Mucosa of rectum (tissue), 2 donors: ENCODE results near the gene ANKS1A.
"Not testable (repeated sequence)": the region's sequence is repeated elsewhere in the genome, so short reads cannot be mapped to it uniquely, and the experiment has no call there.

Experiments used
- H3K27ac ChIP-seq, 2 donors: one replicate each; pipeline ENCODE4 v1.7.0; 2013; ENCODE audit warnings: inconsistent platforms in 2 of 2, low read depth in 2 of 2, low read length in 2 of 2
- H3K27me3 ChIP-seq, 2 donors: one replicate each; pipeline ENCODE4 v1.7.0; 2013; ENCODE audit warnings: low read length in 2 of 2; ENCODE audit not compliant: control insufficient read depth in 2 of 2, insufficient read depth in 2 of 2
- H3K36me3 ChIP-seq, 2 donors: one replicate each; pipeline ENCODE4 v1.7.0; 2013; ENCODE audit warnings: low read length in 2 of 2; ENCODE audit not compliant: control insufficient read depth in 2 of 2, insufficient read depth in 2 of 2
- H3K4me1 ChIP-seq, 2 donors: one replicate each; pipeline ENCODE4 v1.7.0; 2013; ENCODE audit warnings: low read length in 2 of 2, mild to moderate bottlenecking in 1 of 2; ENCODE audit not compliant: control insufficient read depth in 2 of 2, insufficient read depth in 2 of 2
- H3K4me3 ChIP-seq, 2 donors: one replicate each; pipeline ENCODE4 v1.7.0; 2013; ENCODE audit warnings: low read length in 2 of 2
- H3K9ac ChIP-seq, 2 donors: one replicate each; pipeline ENCODE4 v1.7.0; 2013; ENCODE audit warnings: low read length in 2 of 2, low read depth in 1 of 2, mild to moderate bottlenecking in 1 of 2
- H3K9me3 ChIP-seq, 2 donors: one replicate each; pipeline ENCODE4 v1.7.0; 2013; ENCODE audit warnings: low read length in 2 of 2; ENCODE audit not compliant: control insufficient read depth in 2 of 2
- donor health status: healthy.
- donor health status: Normal muscosa, but diverticular disease.

ANKS1A gene

GRCh38 chr6:35092362-35093117, 203.5 kb downstream of the ANKS1A start:
- Histone ChIP-seq H3K4me3 (no peak overlapping the region), H3K27me3 (no peaks in the 10 kb centered on the region), H3K9me3 (no peaks in the 10 kb centered on the region), H3K36me3 (peaks cover 19 to 22% of the 10 kb centered on the region in 2 donors), H3K27ac (peak overlapping the region; percentile 3 to 5), H3K4me1 (peaks cover 6% of the 10 kb centered on the region in 2 donors), H3K9ac (no peak overlapping the region)

- Histone ChIP-seq H3K27me3 (no peaks in the 10 kb centered on the region), H3K4me1 (peaks cover 6% of the 10 kb centered on the region in 2 donors), H3K9me3 (no peaks in the 10 kb centered on the region), H3K9ac (no peak overlapping the region), H3K4me3 (no peak overlapping the region), H3K36me3 (peaks cover 14 to 16% of the 10 kb centered on the region in 2 donors), H3K27ac (peak overlapping the region in 1 of 2 donors; percentile 5)
These were observed 204.0 kb downstream of the ANKS1A start for GRCh38 chr6:35093118-35093445.

GRCh38 chr6:35093783-35094182, 204.7 kb downstream of the ANKS1A start:
- no peaks in the 10 kb centered on the region for H3K27me3 ChIP-seq
- H3K9ac ChIP-seq = no peak overlapping the region
- H3K27ac ChIP-seq = no peak overlapping the region
- no peak overlapping the region for H3K4me3 ChIP-seq
- peaks cover 6% of the 10 kb centered on the region in 2 donors for H3K4me1 ChIP-seq
- no peaks in the 10 kb centered on the region for H3K9me3 ChIP-seq
- peaks cover 7 to 10% of the 10 kb centered on the region in 2 donors for H3K36me3 ChIP-seq

- Histone ChIP-seq H3K4me3 (no peak overlapping the region), H3K9me3 (no peaks in the 10 kb centered on the region), H3K36me3 (peaks cover 3 to 6% of the 10 kb centered on the region in 2 donors), H3K27me3 (no peaks in the 10 kb centered on the region), H3K9ac (no peak overlapping the region), H3K27ac (no peak overlapping the region), H3K4me1 (peaks cover 6% of the 10 kb centered on the region in 2 donors)
These were observed 205.1 kb downstream of the ANKS1A start for GRCh38 chr6:35094183-35094582.

GRCh38 chr6:35096129-35096862, 207.2 kb downstream of the ANKS1A start:
- Histone ChIP-seq H3K36me3 (no peaks in the 10 kb centered on the region), H3K9me3 (no peaks in the 10 kb centered on the region), H3K4me1 (peaks cover 4 to 5% of the 10 kb centered on the region in 2 donors), H3K27ac (no peak overlapping the region), H3K27me3 (no peaks in the 10 kb centered on the region), H3K4me3 (no peak overlapping the region), H3K9ac (no peak overlapping the region)

- Histone ChIP-seq H3K4me1 (no peaks in the 10 kb centered on the region), H3K27me3 (no peaks in the 10 kb centered on the region), H3K27ac (no peak overlapping the region), H3K9me3 (no peaks in the 10 kb centered on the region), H3K36me3 (no peaks in the 10 kb centered on the region), H3K4me3 (no peak overlapping the region), H3K9ac (no peak overlapping the region)
These were observed 210.1 kb downstream of the ANKS1A start for GRCh38 chr6:35099116-35099515.

GRCh38 chr6:35105078-35105477, 216.0 kb downstream of the ANKS1A start:
- Histone ChIP-seq H3K4me1 (peaks cover 0 to 6% of the 10 kb centered on the region in 2 donors), H3K9me3 (no peaks in the 10 kb centered on the region), H3K4me3 (no peak overlapping the region), H3K27me3 (no peaks in the 10 kb centered on the region), H3K27ac (no peak overlapping the region), H3K36me3 (no peaks in the 10 kb centered on the region), H3K9ac (no peak overlapping the region)

GRCh38 chr6:35106061-35106460, 217.0 kb downstream of the ANKS1A start:
- H3K27me3 ChIP-seq, H3K36me3 ChIP-seq, H3K9ac ChIP-seq, H3K9me3 ChIP-seq, H3K4me1 ChIP-seq, H3K27ac ChIP-seq, H3K4me3 ChIP-seq: not testable (repeated sequence)

- H3K27ac ChIP-seq, H3K36me3 ChIP-seq, H3K4me3 ChIP-seq, H3K9ac ChIP-seq, H3K9me3 ChIP-seq, H3K27me3 ChIP-seq, H3K4me1 ChIP-seq: not testable (repeated sequence)
These were observed 218.2 kb downstream of the ANKS1A start for GRCh38 chr6:35107208-35107607.

- H3K4me3 ChIP-seq, H3K4me1 ChIP-seq, H3K27me3 ChIP-seq, H3K9ac ChIP-seq, H3K36me3 ChIP-seq, H3K9me3 ChIP-seq: not testable (repeated sequence)
- peak overlapping the region; percentile 42 to 52 for H3K27ac ChIP-seq
These were observed 218.7 kb downstream of the ANKS1A start for GRCh38 chr6:35107761-35108160.
